AG09309 (cell line): ENCODE results near the gene HDAC7.

Source experiments
- DNase-seq: peaks from one replicate; pipeline ENCODE4 v3.0.0-alpha.2; 2010; ENCODE audit warnings: low read depth
- H3K4me3 ChIP-seq: 2 replicates; pipeline ENCODE4 v1.5.1; 2011; ENCODE audit warnings: mild to moderate bottlenecking, low read depth, low read length, moderate library complexity; ENCODE audit not compliant: control insufficient read depth
- TF ChIP-seq, protein P1 (sequence below): IDR thresholded peaks from 2 replicates; pipeline ENCODE4 v1.5.1; 2011; ENCODE audit warnings: mild to moderate bottlenecking, low read depth, low read length, inconsistent platforms; ENCODE audit not compliant: insufficient read depth, control insufficient read depth; ENCODE audit errors: missing control alignments

The HDAC7 gene

DNA sequence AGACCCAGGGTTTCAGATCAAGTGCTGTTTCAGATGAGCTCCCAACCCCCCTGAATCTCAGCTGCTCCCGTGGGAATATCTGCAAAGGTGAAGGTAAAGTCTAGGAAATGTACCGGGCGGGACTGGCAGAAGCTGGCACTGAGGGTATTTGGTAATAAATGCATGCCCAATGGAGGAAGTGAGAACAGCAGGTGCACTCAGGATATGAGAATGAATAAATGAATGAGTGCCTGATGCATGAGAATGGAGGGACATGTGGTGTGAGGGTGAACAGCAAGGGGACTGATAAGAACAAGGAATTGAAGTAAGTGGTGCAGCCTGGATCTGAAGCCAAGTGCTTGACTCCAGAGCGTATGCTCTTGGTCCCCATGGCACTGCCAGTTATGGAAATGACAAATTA is 72.6 kb downstream of the HDAC7 start:
- TF ChIP-seq, protein P1, sequence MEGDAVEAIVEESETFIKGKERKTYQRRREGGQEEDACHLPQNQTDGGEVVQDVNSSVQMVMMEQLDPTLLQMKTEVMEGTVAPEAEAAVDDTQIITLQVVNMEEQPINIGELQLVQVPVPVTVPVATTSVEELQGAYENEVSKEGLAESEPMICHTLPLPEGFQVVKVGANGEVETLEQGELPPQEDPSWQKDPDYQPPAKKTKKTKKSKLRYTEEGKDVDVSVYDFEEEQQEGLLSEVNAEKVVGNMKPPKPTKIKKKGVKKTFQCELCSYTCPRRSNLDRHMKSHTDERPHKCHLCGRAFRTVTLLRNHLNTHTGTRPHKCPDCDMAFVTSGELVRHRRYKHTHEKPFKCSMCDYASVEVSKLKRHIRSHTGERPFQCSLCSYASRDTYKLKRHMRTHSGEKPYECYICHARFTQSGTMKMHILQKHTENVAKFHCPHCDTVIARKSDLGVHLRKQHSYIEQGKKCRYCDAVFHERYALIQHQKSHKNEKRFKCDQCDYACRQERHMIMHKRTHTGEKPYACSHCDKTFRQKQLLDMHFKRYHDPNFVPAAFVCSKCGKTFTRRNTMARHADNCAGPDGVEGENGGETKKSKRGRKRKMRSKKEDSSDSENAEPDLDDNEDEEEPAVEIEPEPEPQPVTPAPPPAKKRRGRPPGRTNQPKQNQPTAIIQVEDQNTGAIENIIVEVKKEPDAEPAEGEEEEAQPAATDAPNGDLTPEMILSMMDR = no peak
- H3K4me3 ChIP-seq = no peak overlapping the region
- DNase-seq = no peak

DNA sequence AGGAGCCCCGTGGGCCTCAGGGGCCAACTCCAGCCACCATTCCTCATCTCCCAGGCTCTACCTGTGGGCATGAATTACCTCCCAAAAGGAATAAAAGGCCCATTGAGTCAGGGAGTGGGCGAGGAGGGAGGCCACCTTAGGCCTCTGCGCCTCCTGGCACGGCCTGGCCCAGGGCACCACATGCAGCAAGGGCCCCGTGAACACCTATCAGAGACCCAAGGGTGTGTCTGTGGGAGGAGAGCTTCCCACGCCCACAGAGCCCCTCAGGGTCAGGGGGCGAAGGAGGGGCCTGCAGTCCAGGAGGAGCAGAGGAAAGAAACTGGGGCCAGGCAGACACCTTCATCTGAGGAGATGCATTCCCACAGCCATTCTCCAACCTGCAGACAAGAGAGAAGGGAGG is 73.2 kb downstream of the HDAC7 start:
- DNase-seq = no peak
- no peak overlapping the region for H3K4me3 ChIP-seq
- TF ChIP-seq, protein P1 = no peak

DNA sequence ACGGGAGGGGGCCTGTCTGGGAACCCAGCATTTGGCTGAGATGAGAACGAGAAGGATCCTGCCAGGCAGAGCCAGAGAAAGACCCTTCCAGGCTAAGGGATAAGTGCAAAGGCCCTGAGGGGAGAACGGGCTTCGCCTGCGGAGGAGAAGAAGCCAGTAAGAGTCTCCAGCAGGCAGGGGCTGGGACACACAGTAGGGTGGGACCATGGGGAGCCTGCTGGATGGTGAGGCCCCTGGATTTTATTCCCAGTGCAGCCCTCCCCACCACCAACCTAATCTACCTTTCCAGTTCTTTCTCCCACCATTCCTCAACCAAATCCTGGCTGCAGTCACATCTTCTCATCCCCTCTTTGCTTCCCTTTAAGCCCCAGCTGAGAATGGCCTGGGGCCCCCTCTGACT is 73.6 kb downstream of the HDAC7 start:
- TF ChIP-seq, protein P1 = no peak
- DNase-seq = no peak
- no peak overlapping the region for H3K4me3 ChIP-seq

DNA sequence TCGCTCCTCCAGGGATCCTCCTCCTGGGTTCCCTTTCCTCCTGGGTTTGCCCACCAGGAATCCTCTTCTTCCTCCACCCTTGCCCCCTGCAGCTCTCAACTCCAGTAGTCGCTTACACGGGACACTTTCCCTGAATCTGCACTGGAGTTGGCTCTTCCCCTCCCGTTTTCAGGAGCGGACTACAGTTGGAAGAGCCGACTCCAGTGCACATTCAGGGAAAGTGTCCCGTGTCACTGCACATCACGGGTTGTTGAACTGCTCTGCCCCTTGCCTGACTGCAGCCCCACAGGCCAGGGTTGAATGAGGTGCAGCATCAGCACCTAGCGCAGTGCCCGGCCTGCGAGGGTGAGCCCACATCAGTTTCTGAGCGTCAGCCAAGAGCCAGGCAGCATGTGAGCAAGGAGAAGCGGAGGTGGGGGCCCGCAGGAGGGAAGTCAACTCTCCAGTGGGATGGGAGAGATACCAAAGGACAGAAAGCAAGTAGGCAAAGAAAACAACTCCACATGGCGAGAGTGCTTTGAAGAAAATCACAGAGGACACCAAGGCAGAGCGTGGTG is 74.1 kb downstream of the HDAC7 start:
- DNase-seq = no peak
- H3K4me3 ChIP-seq = no peak overlapping the region
- TF ChIP-seq, protein P1 = no peak

DNA sequence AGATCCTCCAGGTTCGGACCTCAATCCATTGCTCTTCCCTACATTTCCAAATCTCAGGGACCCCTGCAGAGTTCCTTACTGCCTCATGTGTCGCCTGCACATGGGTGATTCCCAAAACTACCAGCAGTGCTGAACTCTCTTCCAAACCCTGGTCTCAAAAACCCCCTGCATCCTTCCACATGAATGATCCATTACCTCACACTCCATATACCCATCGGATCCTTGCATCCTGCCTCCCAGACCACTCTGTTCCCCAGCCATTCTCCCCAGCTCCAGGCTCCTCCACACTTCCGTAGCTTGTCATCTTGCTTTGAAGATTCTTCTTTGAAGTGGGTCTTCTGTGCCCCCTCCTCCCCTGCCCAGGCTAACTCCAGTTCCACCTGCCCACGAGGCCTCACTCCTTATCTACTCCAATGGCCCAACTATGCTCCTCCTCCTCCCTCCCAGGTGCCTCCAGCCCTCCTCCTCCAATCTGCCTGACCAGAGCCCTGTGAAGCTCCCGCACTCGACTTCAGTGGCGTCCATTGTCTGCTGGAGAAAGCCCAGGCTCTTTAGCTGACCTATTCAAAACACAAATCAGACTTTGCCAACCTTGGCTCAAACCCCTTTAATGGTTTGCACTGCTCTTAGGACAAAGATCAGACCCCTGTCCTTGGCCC is 74.8 kb downstream of the HDAC7 start:
- DNase-seq = no peak
- no peak overlapping the region for H3K4me3 ChIP-seq
- TF ChIP-seq, protein P1 = no peak

DNA sequence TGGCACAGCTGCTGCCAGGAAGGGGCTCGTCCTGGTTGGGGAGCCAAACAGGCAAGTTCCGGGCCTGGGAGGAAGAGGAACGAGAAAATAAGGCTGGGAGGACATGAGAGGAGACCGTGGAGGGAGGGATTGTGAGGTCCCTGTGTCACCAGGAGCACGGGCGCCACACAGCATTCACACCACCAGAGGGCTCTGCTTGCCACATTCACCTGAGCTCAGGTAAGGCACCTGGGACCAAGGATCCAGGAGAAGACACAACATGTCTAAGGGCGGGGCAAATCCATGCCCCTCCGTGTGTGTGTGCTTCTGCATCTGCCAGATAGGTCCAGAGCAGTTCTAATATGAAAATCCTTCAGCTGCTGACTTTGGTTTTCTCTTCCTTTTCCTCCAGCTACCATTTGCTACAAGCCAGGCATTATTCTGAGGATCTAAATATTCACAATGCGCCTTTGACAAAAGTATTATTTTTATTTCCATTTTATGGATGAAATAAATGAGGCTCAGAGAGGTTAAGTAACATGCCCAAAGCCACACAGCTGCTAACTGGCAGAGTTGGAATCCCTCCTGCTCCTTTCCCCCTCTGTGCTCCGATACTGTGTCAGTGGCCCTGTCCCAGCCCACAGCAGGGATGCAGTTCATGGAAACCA is 75.6 kb downstream of the HDAC7 start:
- TF ChIP-seq, protein P1 = peak; percentile 35
- no peak for DNase-seq
- H3K4me3 ChIP-seq = no peak overlapping the region
